HAP-1 (cell line): ENCODE measurements around the gene AGPAT3.
A peak's percentile ranks its signal among the peaks of the same experiment; 100 is the strongest.
"Not testable (repeated sequence)": the region's sequence is repeated elsewhere in the genome, so short reads cannot be mapped to it uniquely, and the experiment has no call there.

Source experiments
- DNase-seq, 2 experiments: peaks; one replicate each; pipeline ENCODE4 v3.0.0-alpha.2; 2016 to 2020; ENCODE audit warnings: low spot score in 2 of 2
- H3K27me3 ChIP-seq: fragments of 250-450 bp; sonication (Bioruptor Pico); 2 replicates; pipeline ENCODE4 v1.5.1; 2020; ENCODE audit warnings: low read depth, mild to moderate bottlenecking, moderate library complexity
- H3K36me3 ChIP-seq: fragments of 250-450 bp; sonication (Bioruptor Pico); replicated peaks from 2 replicates; pipeline ENCODE4 v1.5.1; 2020; ENCODE audit warnings: mild to moderate bottlenecking
- H3K4me1 ChIP-seq: fragments of 250-450 bp; sonication (Bioruptor Pico); 2 replicates; pipeline ENCODE4 v1.5.1; 2020; ENCODE audit warnings: mild to moderate bottlenecking
- H3K4me3 ChIP-seq: fragments of 250-450 bp; sonication (Bioruptor Pico); 2 replicates; pipeline ENCODE4 v1.5.1; 2020; ENCODE audit warnings: mild to moderate bottlenecking, moderate library complexity
- H3K9me3 ChIP-seq: fragments of 250-450 bp; sonication (Bioruptor Pico); 2 replicates; pipeline ENCODE4 v1.5.1; 2020; ENCODE audit warnings: mild to moderate bottlenecking, moderate library complexity
- in situ Hi-C: fragments of 300-500 bp; cut with MboI; formaldehyde crosslinking; loops from 3 replicates; pipeline ENCODE4 v1.14.3; 2020; ENCODE audit warnings: low sequenced_read_pairs, inconsistent platforms, mixed read lengths

The AGPAT3 gene, protein sequence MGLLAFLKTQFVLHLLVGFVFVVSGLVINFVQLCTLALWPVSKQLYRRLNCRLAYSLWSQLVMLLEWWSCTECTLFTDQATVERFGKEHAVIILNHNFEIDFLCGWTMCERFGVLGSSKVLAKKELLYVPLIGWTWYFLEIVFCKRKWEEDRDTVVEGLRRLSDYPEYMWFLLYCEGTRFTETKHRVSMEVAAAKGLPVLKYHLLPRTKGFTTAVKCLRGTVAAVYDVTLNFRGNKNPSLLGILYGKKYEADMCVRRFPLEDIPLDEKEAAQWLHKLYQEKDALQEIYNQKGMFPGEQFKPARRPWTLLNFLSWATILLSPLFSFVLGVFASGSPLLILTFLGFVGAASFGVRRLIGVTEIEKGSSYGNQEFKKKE

DNA sequence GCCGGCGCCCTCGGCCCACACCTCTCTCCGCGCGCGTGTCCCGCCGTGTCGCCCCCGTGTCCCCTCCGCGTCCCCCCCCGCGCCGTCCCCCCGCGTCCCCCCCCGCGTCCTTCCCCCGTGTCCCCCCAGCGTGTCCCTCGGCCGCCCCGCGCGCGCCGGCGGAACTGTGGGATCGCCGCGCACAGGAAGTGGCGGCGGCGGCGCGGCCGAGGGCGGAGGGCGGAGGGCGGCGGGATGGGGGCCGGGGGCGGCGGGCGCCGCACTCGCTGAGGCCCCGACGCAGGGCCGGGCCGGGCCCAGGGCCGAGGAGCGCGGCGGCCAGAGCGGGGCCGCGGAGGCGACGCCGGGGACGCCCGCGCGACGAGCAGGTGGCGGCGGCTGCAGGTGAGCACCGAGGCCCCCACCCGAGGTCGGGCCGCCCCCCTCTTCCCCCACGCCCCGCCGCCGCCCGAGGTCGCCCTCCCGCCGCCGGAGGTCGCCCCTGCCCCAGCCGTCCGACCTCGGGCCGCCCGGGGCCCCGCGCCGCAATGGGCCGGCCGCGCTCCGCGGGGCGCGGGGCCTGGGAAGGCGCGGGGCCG lies at the start of gene AGPAT3:
AGPAT3 (plus strand) TSS at position 262 of the 578 bp plus-strand sequence. CDS start 94,459 bp downstream, outside the sequence.
- peaks cover 5% of the 10 kb centered on the region; the same call in 1 of the 2 replicates for H3K4me1 ChIP-seq
- in situ Hi-C loops: no loop called here

GRCh38 chr21:43815991-43816390 lies 49.0 kb upstream of the AGPAT3 start:
- no peaks in the 10 kb centered on the region for H3K9me3 ChIP-seq
- in situ Hi-C loops: no loop called here
- no peak for DNase-seq
- no peaks in the 10 kb centered on the region for H3K36me3 ChIP-seq
- H3K4me1 ChIP-seq: peaks cover under 1% of the 10 kb centered on the region; the same call in 1 of the 2 replicates
- no peak overlapping the region for H3K4me3 ChIP-seq
- no peaks in the 10 kb centered on the region for H3K27me3 ChIP-seq

More for the DNA sequence above, at the start of gene AGPAT3:
- Histone ChIP-seq H3K27me3 (no peaks in the 10 kb centered on the region), H3K36me3 (peaks cover 2% of the 10 kb centered on the region), H3K4me3 (peak within 1 kb of the TSS; percentile 43), H3K9me3 (no peaks in the 10 kb centered on the region)
- DNase-seq: peak in 1 of 2 experiments; percentile 32

DNA sequence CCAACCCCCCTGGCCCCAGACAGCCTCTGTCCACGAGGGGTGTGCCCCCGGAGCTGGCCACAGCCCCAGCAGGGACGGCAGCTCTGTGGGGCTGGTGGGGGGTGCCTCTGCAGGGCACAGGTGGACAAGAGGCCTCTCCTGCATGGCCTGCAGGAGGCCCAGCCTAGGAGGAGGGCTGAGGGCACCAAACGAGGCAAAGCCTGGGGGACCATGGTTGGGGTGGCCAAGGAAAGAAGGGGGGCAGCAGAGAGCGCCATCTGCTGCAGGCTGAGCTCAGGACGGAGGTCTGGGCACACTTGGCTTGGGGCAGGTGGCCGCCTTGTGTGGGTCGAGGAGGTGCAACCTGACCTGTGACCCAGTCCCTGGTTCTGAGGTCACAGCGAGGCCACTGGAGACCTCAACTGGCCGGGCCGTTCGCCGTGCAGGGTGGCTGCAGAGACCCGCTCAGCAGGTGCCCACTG lies 48.4 kb upstream of the AGPAT3 start:
- DNase-seq: no peak

GRCh38 chr21:43817157-43818086 lies 47.6 kb upstream of the AGPAT3 start:
- no peak overlapping the region for H3K4me3 ChIP-seq
- H3K36me3 ChIP-seq: no peaks in the 10 kb centered on the region
- H3K27me3 ChIP-seq: no peaks in the 10 kb centered on the region
- no peaks in the 10 kb centered on the region for H3K9me3 ChIP-seq
- in situ Hi-C loops: no loop called here
- H3K4me1 ChIP-seq: no peaks in the 10 kb centered on the region
- no peak for DNase-seq

More for the DNA sequence above, 48.4 kb upstream of the AGPAT3 start:
- Histone ChIP-seq H3K4me3 (no peak overlapping the region), H3K4me1 (no peaks in the 10 kb centered on the region), H3K9me3 (no peaks in the 10 kb centered on the region), H3K27me3 (no peaks in the 10 kb centered on the region), H3K36me3 (no peaks in the 10 kb centered on the region)
- in situ Hi-C loops: no loop called here

DNA sequence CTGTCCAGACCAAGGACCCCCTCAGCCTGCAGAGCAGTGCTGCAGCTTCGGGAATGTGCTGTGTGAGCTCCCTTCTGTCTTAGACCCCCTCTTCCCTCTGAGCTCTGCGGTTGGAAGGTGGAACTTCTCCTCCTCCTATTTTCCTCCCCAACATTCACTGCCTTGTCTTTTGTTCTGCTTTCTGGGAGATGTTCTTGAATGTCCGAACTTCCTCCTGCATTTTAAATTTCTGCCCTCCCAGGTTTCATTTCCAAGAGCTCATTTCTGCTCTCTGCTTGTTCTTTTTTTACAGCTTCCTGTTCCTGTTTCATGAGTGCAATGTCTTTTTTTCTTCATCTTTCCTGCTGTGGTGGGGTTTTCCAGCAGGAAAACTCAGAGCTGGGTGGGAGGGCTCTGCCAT lies 46.3 kb upstream of the AGPAT3 start:
- in situ Hi-C loops: no loop called here
- no peaks in the 10 kb centered on the region for H3K27me3 ChIP-seq
- H3K9me3 ChIP-seq: no peaks in the 10 kb centered on the region
- no peaks in the 10 kb centered on the region for H3K36me3 ChIP-seq
- H3K4me1 ChIP-seq: no peaks in the 10 kb centered on the region
- no peak overlapping the region for H3K4me3 ChIP-seq
- no peak for DNase-seq

GRCh38 chr21:43819511-43820405 lies 45.3 kb upstream of the AGPAT3 start:
- Histone ChIP-seq H3K4me1 (no peaks in the 10 kb centered on the region), H3K4me3 (no peak overlapping the region)

DNA sequence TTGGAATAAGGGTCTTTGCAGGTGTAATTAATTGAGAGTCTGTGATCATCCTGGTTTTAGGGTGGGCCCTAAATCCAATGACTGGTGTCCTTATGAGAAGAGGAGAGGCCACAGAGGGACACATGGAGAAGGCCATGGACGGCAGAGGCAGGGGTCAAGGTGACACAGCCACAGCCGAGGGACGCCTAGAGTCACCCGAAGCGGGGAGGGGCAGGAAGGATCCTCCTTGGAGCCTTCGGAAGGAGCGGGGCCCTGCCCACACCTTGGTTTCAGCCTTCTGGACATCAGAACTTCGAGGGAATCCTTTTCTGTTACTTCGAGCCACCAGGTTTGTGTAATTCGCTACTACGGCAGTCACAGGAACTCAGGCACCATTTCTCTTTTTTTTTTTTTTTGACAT lies 44.6 kb upstream of the AGPAT3 start:
- no peak overlapping the region for H3K4me3 ChIP-seq

More at GRCh38 chr21:43819511-43820405, 45.3 kb upstream of the AGPAT3 start:
- Histone ChIP-seq H3K27me3 (no peaks in the 10 kb centered on the region), H3K36me3 (no peaks in the 10 kb centered on the region), H3K9me3 (no peaks in the 10 kb centered on the region)
- in situ Hi-C loops: loop anchor here (10.0 kb wide), 1 partner anchor 125 kb away; no protein-coding TSS in a partner anchor
- no peak for DNase-seq

DNA sequence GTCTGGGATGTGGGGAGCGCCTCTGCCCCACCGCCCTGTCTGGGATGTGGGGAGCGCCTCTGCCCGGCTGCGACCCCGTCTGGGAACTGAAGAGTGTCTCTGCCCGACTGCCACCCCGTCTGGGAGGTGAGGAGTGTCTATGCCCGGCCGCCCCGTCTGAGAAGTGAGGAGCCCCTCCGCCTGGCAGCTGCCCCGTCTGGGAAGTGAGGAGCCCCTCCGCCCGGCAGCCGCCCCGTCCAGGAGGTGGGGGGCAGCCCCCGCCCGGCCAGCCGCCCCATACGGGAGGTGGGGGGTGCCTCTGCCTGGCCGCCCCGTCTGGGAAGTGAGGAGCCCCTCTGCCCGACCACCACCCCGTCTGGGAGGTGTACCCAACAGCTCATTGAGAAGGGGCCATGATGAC lies 42.9 kb upstream of the AGPAT3 start:
- H3K27me3 ChIP-seq, H3K36me3 ChIP-seq, H3K4me3 ChIP-seq, H3K9me3 ChIP-seq, DNase-seq, H3K4me1 ChIP-seq: not testable (repeated sequence)
- in situ Hi-C loops: loop anchor here (10.0 kb wide), 1 partner anchor 123 kb away; no protein-coding TSS in a partner anchor

More for the DNA sequence above, 44.6 kb upstream of the AGPAT3 start:
- no peaks in the 10 kb centered on the region for H3K36me3 ChIP-seq
- H3K9me3 ChIP-seq: no peaks in the 10 kb centered on the region
- no peak for DNase-seq
- H3K4me1 ChIP-seq: no peaks in the 10 kb centered on the region
- in situ Hi-C loops: loop anchor here (10.0 kb wide), 1 partner anchor 124 kb away; no protein-coding TSS in a partner anchor
- H3K27me3 ChIP-seq: no peaks in the 10 kb centered on the region

- not testable (repeated sequence) for H3K4me3 ChIP-seq, H3K4me1 ChIP-seq, H3K27me3 ChIP-seq, H3K36me3 ChIP-seq, H3K9me3 ChIP-seq, DNase-seq
- in situ Hi-C loops: loop anchor here (10.0 kb wide), 1 partner anchor 122 kb away; no protein-coding TSS in a partner anchor
These were observed 42.3 kb upstream of the AGPAT3 start for GRCh38 chr21:43822741-43823140.

GRCh38 chr21:43824333-43825241 lies 40.4 kb upstream of the AGPAT3 start:
- no peaks in the 10 kb centered on the region for H3K27me3 ChIP-seq
- in situ Hi-C loops: loop anchor here (10.0 kb wide), 1 partner anchor 120 kb away; no protein-coding TSS in a partner anchor
- DNase-seq: no peak
- no peaks in the 10 kb centered on the region for H3K4me1 ChIP-seq
- H3K9me3 ChIP-seq: no peaks in the 10 kb centered on the region
- no peak overlapping the region for H3K4me3 ChIP-seq
- H3K36me3 ChIP-seq: no peaks in the 10 kb centered on the region

DNA sequence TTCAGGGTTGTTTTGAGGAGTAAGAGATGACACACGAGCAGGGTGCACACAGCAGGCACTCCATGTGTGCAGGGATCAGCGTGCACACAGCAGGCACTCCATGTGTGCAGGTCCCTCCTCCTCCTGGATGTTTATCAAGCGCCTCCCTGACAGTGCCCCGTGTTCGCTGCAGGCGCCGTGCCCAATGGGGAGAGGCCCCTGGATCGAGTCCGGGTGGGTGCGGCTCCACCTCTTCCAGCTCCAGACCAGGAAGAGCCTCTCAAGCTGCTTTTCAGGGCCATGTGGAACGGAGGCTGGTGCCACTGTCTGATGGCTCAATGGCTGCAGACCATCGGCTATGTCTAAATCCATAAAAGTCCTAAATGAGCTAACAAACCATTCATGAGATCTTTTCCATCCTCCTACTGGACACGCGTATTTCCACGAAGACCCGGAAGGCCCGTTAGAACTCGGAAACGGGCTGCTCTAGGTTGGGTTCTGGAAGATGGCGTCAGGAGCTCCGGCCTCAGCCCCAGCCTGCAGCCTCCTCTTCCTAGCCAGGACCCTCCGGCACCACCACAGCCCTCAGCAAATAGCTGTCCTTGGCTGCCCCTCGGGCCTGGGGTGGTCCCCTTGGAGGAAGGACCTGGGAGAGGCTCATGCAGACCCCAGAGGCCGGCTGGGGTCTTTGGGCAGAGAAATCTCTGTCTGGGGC lies 39.6 kb upstream of the AGPAT3 start:
- no peak for DNase-seq
- Histone ChIP-seq H3K4me3 (no peak overlapping the region), H3K36me3 (no peaks in the 10 kb centered on the region), H3K4me1 (no peaks in the 10 kb centered on the region), H3K27me3 (no peaks in the 10 kb centered on the region), H3K9me3 (no peaks in the 10 kb centered on the region)
- in situ Hi-C loops: loop anchor here (10.0 kb wide), 1 partner anchor 119 kb away; no protein-coding TSS in a partner anchor
